Endothelial cell of umbilical vein (primary cell): ENCODE measurements around the gene CBLB.

Experiments
- CTCF ChIP-seq, 2 donors: IDR thresholded peaks; 1 replicate in 1 of 2; 2 replicates in 1 of 2; pipeline ENCODE4 v1.5.1; 2011; ENCODE audit warnings: low read length in 2 of 2, mild to moderate bottlenecking in 2 of 2, moderate library complexity in 2 of 2, control low read depth in 1 of 2, inconsistent platforms in 1 of 2, low read depth in 1 of 2; ENCODE audit not compliant: insufficient read depth in 1 of 2; ENCODE audit errors: extremely low read depth in 1 of 2
- EZH2 ChIP-seq: IDR thresholded peaks from 2 replicates; pipeline ENCODE4 v1.6.1; 2012; ENCODE audit warnings: borderline replicate concordance, low read depth, mild to moderate bottlenecking, moderate library complexity, low read length, inconsistent platforms; ENCODE audit not compliant: severe bottlenecking
- JUN ChIP-seq: IDR thresholded peaks from 2 replicates; pipeline ENCODE4 v1.6.1; 2011; ENCODE audit warnings: borderline replicate concordance, low read depth; ENCODE audit not compliant: insufficient read length, insufficient read depth
- MAX ChIP-seq: IDR thresholded peaks from 2 replicates; pipeline ENCODE4 v1.6.1; 2011; ENCODE audit not compliant: insufficient read depth, insufficient read length

- TF ChIP-seq EZH2 = no peak
- no peak for TF ChIP-seq CTCF (IDR thresholded peaks at IDR 0.05; ENCODE audit: extremely low read depth in 1 of 2, insufficient read depth in 1 of 2, low read depth in 1 of 2, low read length in 2 of 2)
- TF ChIP-seq JUN = no peak
- no peak for TF ChIP-seq MAX
These were observed 177.2 kb downstream of the CBLB start for GRCh38 chr3:105691633-105692032.
